OCI-LY3 (cell line): ENCODE measurements around the gene CARD19.

Experiments used
- H2AFZ ChIP-seq: fragments of 200-600, 300-600 bp; shearing (Covaris generic); 2 replicates; pipeline ENCODE4 v1.6.0; 2014; ENCODE audit warnings: antibody characterized with exemption, low read depth, low read length
- H3K27ac ChIP-seq: fragments of 200-600, 300-600 bp; sonication (generic); 2 replicates; pipeline ENCODE4 v1.5.1; 2014; ENCODE audit warnings: mild to moderate bottlenecking, low read length, moderate library complexity, mixed read lengths
- H3K27me3 ChIP-seq: fragments of 200-600, 300-600 bp; sonication (generic); 2 replicates; pipeline ENCODE4 v1.6.1; 2014; ENCODE audit warnings: low read depth, low read length, mixed read lengths
- H3K36me3 ChIP-seq: fragments of 200-600, 300-600 bp; sonication (generic); replicated peaks from 2 replicates; pipeline ENCODE3; 2014; ENCODE audit warnings: low read depth, low read length, mixed read lengths
- H3K4me1 ChIP-seq: fragments of 300-600, 200-600 bp; sonication (generic); 2 replicates; pipeline ENCODE4 v1.6.1; 2014; ENCODE audit warnings: low read length, mixed read lengths
- H3K4me2 ChIP-seq: fragments of 200-600, 300-600 bp; sonication (generic); 2 replicates; pipeline ENCODE4 v1.6.1; 2014; ENCODE audit warnings: low read length, mixed read lengths
- H3K4me3 ChIP-seq: fragments of 300-600, 200-600 bp; sonication (generic); 2 replicates; pipeline ENCODE4 v1.5.1; 2014; ENCODE audit warnings: antibody characterized with exemption, mild to moderate bottlenecking, low read length, moderate library complexity
- H3K79me2 ChIP-seq: fragments of 300-600, 200-600 bp; shearing (Covaris generic); 2 replicates; pipeline ENCODE4 v1.6.1; 2014; ENCODE audit warnings: mild to moderate bottlenecking, low read length, mixed read lengths
- H3K9ac ChIP-seq: fragments of 300-600, 200-600 bp; shearing (Covaris generic); 2 replicates; pipeline ENCODE4 v1.6.0; 2014; ENCODE audit warnings: mild to moderate bottlenecking, low read length, moderate library complexity
- H3K9me3 ChIP-seq: fragments of 200-600, 300-600 bp; shearing (Covaris generic); 2 replicates; pipeline ENCODE4 v1.6.1; 2014; ENCODE audit warnings: low read length, mixed read lengths; ENCODE audit not compliant: insufficient read depth
- H4K20me1 ChIP-seq: fragments of 200-600, 300-600 bp; sonication (generic); 2 replicates; pipeline ENCODE4 v1.6.1; 2016; ENCODE audit warnings: low read length, mixed read lengths; ENCODE audit not compliant: insufficient read depth
- EZH2phosphoT487 ChIP-seq: fragments of 200-600 bp; shearing (Covaris generic); IDR thresholded peaks from 2 replicates; pipeline ENCODE4 v1.6.1; 2018; ENCODE audit warnings: antibody characterized with exemption, mixed run types, low read depth
- TF ChIP-seq, protein P1 (sequence below): fragments of 200-600, 300-600 bp; sonication (generic); IDR thresholded peaks from 2 replicates; pipeline ENCODE4 v1.5.1; 2014; ENCODE audit warnings: antibody characterized with exemption, low read length, low read depth

Gene CARD19

DNA sequence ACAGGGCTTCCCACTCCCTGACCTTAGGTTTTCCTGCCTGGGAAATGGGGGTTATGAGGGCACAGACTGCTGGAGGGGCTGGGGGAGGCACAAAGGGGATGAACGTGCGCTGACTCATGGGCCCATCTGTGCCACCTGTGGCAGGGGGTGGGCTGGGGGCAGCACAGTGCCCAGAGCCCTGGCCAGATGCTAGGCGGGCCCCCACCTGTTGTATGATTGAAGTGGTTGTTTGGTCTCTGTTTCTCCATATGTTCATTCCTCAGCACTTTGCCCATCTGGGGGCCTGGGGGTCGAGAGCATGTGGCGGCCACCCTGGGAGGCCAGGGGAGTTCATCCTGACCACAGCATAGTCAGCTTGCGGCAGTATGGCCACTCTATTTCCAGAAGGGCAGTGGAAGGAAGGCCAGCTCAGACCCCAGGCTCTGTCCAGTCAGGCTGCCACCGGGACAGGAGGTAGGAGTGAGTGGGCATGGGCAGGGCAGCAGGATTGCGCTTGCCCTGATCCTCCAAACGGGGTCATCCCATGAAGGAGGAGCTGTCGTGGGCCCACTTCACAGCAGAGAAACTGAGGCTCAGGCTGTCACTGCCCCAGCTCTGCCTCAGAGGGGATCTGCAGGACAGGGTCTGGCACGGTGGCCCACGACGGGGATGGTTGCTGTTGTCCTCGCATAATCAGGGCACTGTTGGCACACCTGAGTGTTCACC, 38.9 kb downstream of the CARD19 start:
- Histone ChIP-seq H3K27me3 (peaks cover 5% of the 10 kb centered on the region; the same call in 1 of the 2 replicates), H3K4me2 (peak overlapping the region; percentile 96), H3K4me1 (peaks cover 25% of the 10 kb centered on the region), H3K9me3 (no peaks in the 10 kb centered on the region), H3K9ac (peak overlapping the region; percentile 76), H3K36me3 (no peaks in the 10 kb centered on the region), H3K27ac (peak overlapping the region; percentile 50), H4K20me1 (peaks cover 7% of the 10 kb centered on the region; the same call in 1 of the 2 replicates), H3K4me3 (peak overlapping the region; percentile 89), H2AFZ (peak overlapping the region; percentile 95), H3K79me2 (peaks cover 14% of the 10 kb centered on the region)
- no peak for TF ChIP-seq EZH2phosphoT487
- TF ChIP-seq, protein P1, sequence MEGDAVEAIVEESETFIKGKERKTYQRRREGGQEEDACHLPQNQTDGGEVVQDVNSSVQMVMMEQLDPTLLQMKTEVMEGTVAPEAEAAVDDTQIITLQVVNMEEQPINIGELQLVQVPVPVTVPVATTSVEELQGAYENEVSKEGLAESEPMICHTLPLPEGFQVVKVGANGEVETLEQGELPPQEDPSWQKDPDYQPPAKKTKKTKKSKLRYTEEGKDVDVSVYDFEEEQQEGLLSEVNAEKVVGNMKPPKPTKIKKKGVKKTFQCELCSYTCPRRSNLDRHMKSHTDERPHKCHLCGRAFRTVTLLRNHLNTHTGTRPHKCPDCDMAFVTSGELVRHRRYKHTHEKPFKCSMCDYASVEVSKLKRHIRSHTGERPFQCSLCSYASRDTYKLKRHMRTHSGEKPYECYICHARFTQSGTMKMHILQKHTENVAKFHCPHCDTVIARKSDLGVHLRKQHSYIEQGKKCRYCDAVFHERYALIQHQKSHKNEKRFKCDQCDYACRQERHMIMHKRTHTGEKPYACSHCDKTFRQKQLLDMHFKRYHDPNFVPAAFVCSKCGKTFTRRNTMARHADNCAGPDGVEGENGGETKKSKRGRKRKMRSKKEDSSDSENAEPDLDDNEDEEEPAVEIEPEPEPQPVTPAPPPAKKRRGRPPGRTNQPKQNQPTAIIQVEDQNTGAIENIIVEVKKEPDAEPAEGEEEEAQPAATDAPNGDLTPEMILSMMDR: no peak

GRCh38 chr9:93136011-93136440, 40.0 kb downstream of the CARD19 start:
- H3K27ac ChIP-seq: no peak overlapping the region
- peak overlapping the region; percentile 26 for H3K4me3 ChIP-seq
- no peak for TF ChIP-seq EZH2phosphoT487
- TF ChIP-seq, protein P1: no peak

DNA sequence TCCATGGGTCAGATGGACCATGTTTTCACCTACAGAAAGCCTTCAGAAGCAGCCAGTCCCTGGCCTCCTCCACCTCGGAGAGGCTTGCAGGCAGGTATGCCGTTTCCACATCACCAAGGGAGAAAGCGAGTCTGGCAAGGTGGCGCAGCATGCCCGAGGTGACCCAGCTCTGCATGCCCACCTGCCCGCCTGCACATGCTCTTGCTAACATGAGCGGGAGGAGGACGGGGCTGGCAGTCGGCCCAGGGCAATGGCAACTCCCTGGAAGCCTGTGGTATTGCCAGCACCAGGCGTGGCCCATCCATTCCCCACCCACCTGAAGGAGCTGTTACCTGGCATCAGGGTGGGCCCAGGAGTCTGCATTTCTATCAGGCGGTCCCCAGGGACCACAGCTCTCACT, 41.3 kb downstream of the CARD19 start:
- Histone ChIP-seq H3K4me3 (no peak overlapping the region), H3K4me2 (no peak overlapping the region), H3K79me2 (peaks cover 12% of the 10 kb centered on the region), H4K20me1 (peaks cover 4% of the 10 kb centered on the region; the same call in 1 of the 2 replicates), H3K9me3 (no peaks in the 10 kb centered on the region), H3K36me3 (no peaks in the 10 kb centered on the region), H2AFZ (no peak overlapping the region), H3K4me1 (peaks cover 25% of the 10 kb centered on the region), H3K9ac (no peak overlapping the region), H3K27me3 (peaks cover 5% of the 10 kb centered on the region; the same call in 1 of the 2 replicates), H3K27ac (no peak overlapping the region)
- no peak for TF ChIP-seq EZH2phosphoT487
- TF ChIP-seq, protein P1: no peak

More at GRCh38 chr9:93136011-93136440, 40.0 kb downstream of the CARD19 start:
- Histone ChIP-seq H3K9me3 (no peaks in the 10 kb centered on the region), H3K9ac (no peak overlapping the region), H3K36me3 (no peaks in the 10 kb centered on the region), H3K4me1 (peaks cover 25% of the 10 kb centered on the region), H4K20me1 (peaks cover 5% of the 10 kb centered on the region; the same call in 1 of the 2 replicates), H2AFZ (no peak overlapping the region), H3K4me2 (peak overlapping the region; percentile 50), H3K27me3 (peaks cover 5% of the 10 kb centered on the region; the same call in 1 of the 2 replicates), H3K79me2 (peaks cover 14% of the 10 kb centered on the region)

DNA sequence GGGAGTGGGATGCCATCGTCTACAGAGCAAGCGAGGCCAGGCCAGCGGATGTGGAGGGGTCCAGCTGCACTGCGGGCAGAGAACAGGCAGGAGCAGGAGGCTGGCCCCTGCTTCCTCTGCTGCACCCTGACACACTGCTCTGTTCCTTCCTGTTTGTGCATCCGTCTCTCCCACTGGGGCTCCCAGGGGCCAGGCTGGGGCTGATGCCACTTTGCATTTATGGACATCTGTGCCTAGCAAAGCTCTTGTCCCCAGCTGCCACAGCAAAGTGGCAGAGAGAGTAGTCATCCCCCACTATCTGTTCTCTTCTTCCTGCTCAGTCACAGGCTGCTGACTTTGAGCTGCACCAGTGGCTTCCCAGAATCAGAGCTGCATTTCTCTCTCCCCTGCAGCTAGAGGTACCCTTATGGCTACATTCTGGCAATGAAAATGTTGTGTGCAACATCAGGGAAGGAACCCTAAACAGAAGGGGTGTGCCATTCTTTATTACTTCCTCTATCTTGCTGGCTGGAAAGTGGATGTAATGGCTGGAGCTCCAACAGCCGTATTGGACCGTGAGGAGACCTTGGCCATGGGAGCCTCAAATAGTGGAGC, 42.3 kb downstream of the CARD19 start:
- H3K9ac ChIP-seq: no peak overlapping the region
- H4K20me1 ChIP-seq: no peaks in the 10 kb centered on the region
- TF ChIP-seq, protein P1: no peak
- TF ChIP-seq EZH2phosphoT487: no peak
- no peaks in the 10 kb centered on the region for H3K9me3 ChIP-seq
- no peak overlapping the region for H3K27ac ChIP-seq
- no peak overlapping the region for H3K4me3 ChIP-seq
- H3K36me3 ChIP-seq: no peaks in the 10 kb centered on the region
- H3K4me2 ChIP-seq: no peak overlapping the region
- peaks cover 5% of the 10 kb centered on the region; the same call in 1 of the 2 replicates for H3K27me3 ChIP-seq
- no peak overlapping the region for H2AFZ ChIP-seq
- H3K79me2 ChIP-seq: peaks cover 3% of the 10 kb centered on the region; the same call in 1 of the 2 replicates
- peaks cover 18% of the 10 kb centered on the region for H3K4me1 ChIP-seq
